ENCODE measurements around the gene KCTD1. TPM values are rescaled to one million over a fixed set of nuclear protein-coding genes. Genes with fewer than 3 reads are reported as not detected.

KCTD1 gene
- total RNA-seq, 1 donor from 2014 or later, result 27.8 TPM

GRCh38 chr18:26479065-26479680 lies 69.2 kb downstream of the KCTD1 start:
- H3K9me3 Mint-ChIP-seq, result no peaks in the 10 kb centered on the region
- H3K27ac Mint-ChIP-seq (ENCODE audit: unreplicated experiment), result no peak overlapping the region
- no peak for TF ChIP-seq CTCF (conservative IDR thresholded peaks at IDR 0.05)
- peaks cover 24% of the 10 kb centered on the region for H3K4me1 Mint-ChIP-seq
- DNase-seq (ENCODE audit: low read depth, low spot score), result no peak
- H3K4me3 Mint-ChIP-seq, result no peak overlapping the region
- no peaks in the 10 kb centered on the region for H3K27me3 Mint-ChIP-seq (ENCODE audit: low read depth)
- peaks cover 6% of the 10 kb centered on the region for H3K36me3 Mint-ChIP-seq (ENCODE audit: low read depth)

DNA sequence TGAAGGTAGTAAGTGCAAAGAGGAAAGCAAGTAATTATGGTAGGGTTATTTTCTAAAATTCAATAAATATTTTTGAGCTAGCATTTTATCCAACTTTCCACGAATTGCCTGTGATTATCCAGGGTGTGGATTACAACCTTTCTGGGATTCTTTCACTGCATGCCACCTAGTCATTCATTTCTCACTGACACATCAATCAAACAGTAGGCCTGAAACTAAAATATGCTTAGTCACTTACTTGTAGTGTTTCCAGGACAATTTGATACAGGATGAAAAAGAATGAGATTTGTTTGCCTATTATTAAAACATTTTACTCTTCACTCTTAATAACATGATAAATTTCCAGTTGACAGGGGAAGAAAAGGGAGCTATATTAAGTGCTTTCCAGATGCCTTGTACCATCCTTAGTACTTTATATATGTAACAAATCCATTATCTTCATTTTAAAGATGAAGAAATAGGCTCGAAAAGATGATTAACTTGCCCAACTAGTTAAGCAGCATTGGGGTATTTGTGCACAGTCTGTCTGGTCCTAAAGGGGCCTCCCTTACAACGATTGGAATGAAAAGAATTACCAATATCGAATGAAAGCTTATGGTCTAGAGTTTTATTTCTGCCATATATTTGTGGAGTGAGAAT lies 70.4 kb downstream of the KCTD1 start:
- H3K4me1 Mint-ChIP-seq, result peaks cover 24% of the 10 kb centered on the region
- peaks cover 6% of the 10 kb centered on the region for H3K36me3 Mint-ChIP-seq (ENCODE audit: low read depth)
- no peak overlapping the region for H3K27ac Mint-ChIP-seq (ENCODE audit: unreplicated experiment)
- H3K27me3 Mint-ChIP-seq (ENCODE audit: low read depth), result no peaks in the 10 kb centered on the region
- H3K4me3 Mint-ChIP-seq, result no peak overlapping the region
- H3K9me3 Mint-ChIP-seq, result no peaks in the 10 kb centered on the region
- DNase-seq (ENCODE audit: low read depth, low spot score), result no peak
- no peak for TF ChIP-seq CTCF (conservative IDR thresholded peaks at IDR 0.05)

GRCh38 chr18:26476697-26477096 lies 71.7 kb downstream of the KCTD1 start:
- Mint-ChIP-seq H3K27me3 (ENCODE audit: low read depth) (no peaks in the 10 kb centered on the region), H3K9me3 (no peaks in the 10 kb centered on the region), H3K27ac (ENCODE audit: unreplicated experiment) (no peak overlapping the region), H3K4me3 (no peak overlapping the region), H3K4me1 (peaks cover 24% of the 10 kb centered on the region), H3K36me3 (ENCODE audit: low read depth) (peaks cover 9% of the 10 kb centered on the region)
- no peak for DNase-seq (ENCODE audit: low read depth, low spot score)
- no peak for TF ChIP-seq CTCF (conservative IDR thresholded peaks at IDR 0.05)

DNA sequence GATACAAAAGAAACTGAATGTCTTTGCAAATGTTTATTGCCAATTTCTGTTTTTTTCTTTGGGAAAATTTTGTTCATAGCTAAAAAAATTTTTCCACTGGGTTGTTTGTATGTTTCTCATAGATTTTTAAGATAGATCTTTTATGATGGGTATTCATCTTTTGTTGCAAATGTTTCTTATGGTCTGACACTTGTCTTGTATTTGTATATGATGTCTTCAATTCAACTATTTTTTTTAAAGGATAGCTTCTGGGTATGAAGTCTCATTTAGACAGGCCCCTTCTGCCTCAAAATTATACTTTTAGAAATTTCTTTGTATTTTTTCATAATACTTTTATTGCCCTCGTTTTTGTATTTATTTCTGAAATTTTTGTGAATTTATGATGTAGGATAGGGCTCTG lies 73.8 kb downstream of the KCTD1 start:
- no peak overlapping the region for H3K27ac Mint-ChIP-seq (ENCODE audit: unreplicated experiment)
- peaks cover 8% of the 10 kb centered on the region for H3K36me3 Mint-ChIP-seq (ENCODE audit: low read depth)
- TF ChIP-seq CTCF (conservative IDR thresholded peaks at IDR 0.05), result no peak
- no peaks in the 10 kb centered on the region for H3K9me3 Mint-ChIP-seq
- H3K4me3 Mint-ChIP-seq, result no peak overlapping the region
- H3K4me1 Mint-ChIP-seq, result peaks cover 16% of the 10 kb centered on the region
- H3K27me3 Mint-ChIP-seq (ENCODE audit: low read depth), result no peaks in the 10 kb centered on the region
- no peak for DNase-seq (ENCODE audit: low read depth, low spot score)

GRCh38 chr18:26473672-26474071 lies 74.7 kb downstream of the KCTD1 start:
- Mint-ChIP-seq H3K36me3 (ENCODE audit: low read depth) (peaks cover 8% of the 10 kb centered on the region), H3K9me3 (no peaks in the 10 kb centered on the region), H3K27ac (ENCODE audit: unreplicated experiment) (no peak overlapping the region), H3K27me3 (ENCODE audit: low read depth) (no peaks in the 10 kb centered on the region), H3K4me1 (peaks cover 7% of the 10 kb centered on the region), H3K4me3 (no peak overlapping the region)
- no peak for TF ChIP-seq CTCF (conservative IDR thresholded peaks at IDR 0.05)
- DNase-seq (ENCODE audit: low read depth, low spot score), result no peak

Data from neural crest cell (in vitro differentiated cells).